Measurements from ENCODE around the gene TAS2R60. TPM values are rescaled to one million over a fixed set of nuclear protein-coding genes. Genes with fewer than 3 reads are reported as not detected.
"Not testable (repeated sequence)": the region's sequence is repeated elsewhere in the genome, so short reads cannot be mapped to it uniquely, and the experiment has no call there.

Gene TAS2R60
- total RNA-seq, 1 donor from 2014 or later: not detected

DNA sequence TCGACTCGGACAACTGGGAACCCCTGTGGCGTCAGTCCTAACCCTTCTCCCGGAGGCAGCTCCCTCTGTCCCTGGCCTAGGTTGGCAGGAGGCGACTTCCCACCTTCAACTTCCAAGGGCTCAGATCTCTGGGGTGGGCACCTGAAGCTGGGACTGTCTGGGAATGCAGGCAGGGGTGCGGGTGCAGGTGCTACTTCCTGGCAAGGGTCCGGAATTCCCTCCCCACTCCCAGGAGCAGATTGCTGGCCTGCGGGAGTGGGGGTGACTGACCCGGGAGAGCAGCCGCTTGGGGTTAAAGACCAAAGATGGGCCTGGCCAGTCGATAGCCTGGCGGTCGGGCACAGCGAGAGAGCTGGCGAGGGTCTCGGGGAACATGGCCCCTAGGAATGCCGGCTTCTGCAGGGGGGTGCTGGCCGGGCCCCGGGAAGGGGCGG lies 35.0 kb upstream of the TAS2R60 start:
- H3K4me1 Mint-ChIP-seq (ENCODE audit: low read depth): peaks cover 11% of the 10 kb centered on the region
- no peak for DNase-seq (ENCODE audit: low spot score)
- no peaks in the 10 kb centered on the region for H3K36me3 Mint-ChIP-seq (ENCODE audit: low read depth)
- H3K27me3 Mint-ChIP-seq (ENCODE audit: low read depth): peaks cover 27% of the 10 kb centered on the region
- no peak overlapping the region for H3K27ac Mint-ChIP-seq (ENCODE audit: unreplicated experiment)
- H3K9me3 Mint-ChIP-seq (ENCODE audit: low read depth): no peaks in the 10 kb centered on the region
- TF ChIP-seq CTCF (IDR thresholded peaks at IDR 0.05): no peak
- no peak overlapping the region for H3K4me3 Mint-ChIP-seq (ENCODE audit: unreplicated experiment)

- no peak for DNase-seq (ENCODE audit: low spot score)
- H3K4me3 Mint-ChIP-seq (ENCODE audit: unreplicated experiment): no peak within 1 kb of the TSS
- peaks cover 27% of the 10 kb centered on the region for H3K27me3 Mint-ChIP-seq (ENCODE audit: low read depth)
- peaks cover 11% of the 10 kb centered on the region for H3K4me1 Mint-ChIP-seq (ENCODE audit: low read depth)
- peak; percentile 68 for TF ChIP-seq CTCF (IDR thresholded peaks at IDR 0.05)
- no peaks in the 10 kb centered on the region for H3K36me3 Mint-ChIP-seq (ENCODE audit: low read depth)
- no peaks in the 10 kb centered on the region for H3K9me3 Mint-ChIP-seq (ENCODE audit: low read depth)
- H3K27ac Mint-ChIP-seq (ENCODE audit: unreplicated experiment): no peak within 1 kb of the TSS
Observed at GRCh38 chr7:143408686-143409561, 34.3 kb upstream of the TAS2R60 start, which contains the start of gene EPHA1. TSS of gene EPHA1 (minus strand) at chr7:143408856. CDS start at chr7:143408805, 51 bp downstream.

GRCh38 chr7:143410521-143411004 lies 32.7 kb upstream of the TAS2R60 start:
- no peak overlapping the region for H3K27ac Mint-ChIP-seq (ENCODE audit: unreplicated experiment)
- TF ChIP-seq CTCF (IDR thresholded peaks at IDR 0.05): no peak
- H3K4me1 Mint-ChIP-seq (ENCODE audit: low read depth): peaks cover 11% of the 10 kb centered on the region
- H3K36me3 Mint-ChIP-seq (ENCODE audit: low read depth): no peaks in the 10 kb centered on the region
- no peak overlapping the region for H3K4me3 Mint-ChIP-seq (ENCODE audit: unreplicated experiment)
- H3K27me3 Mint-ChIP-seq (ENCODE audit: low read depth): peaks cover 27% of the 10 kb centered on the region
- DNase-seq (ENCODE audit: low spot score): no peak
- no peaks in the 10 kb centered on the region for H3K9me3 Mint-ChIP-seq (ENCODE audit: low read depth)

- peaks cover 26% of the 10 kb centered on the region for H3K27me3 Mint-ChIP-seq (ENCODE audit: low read depth)
- H3K9me3 Mint-ChIP-seq (ENCODE audit: low read depth): no peaks in the 10 kb centered on the region
- no peak overlapping the region for H3K4me3 Mint-ChIP-seq (ENCODE audit: unreplicated experiment)
- no peaks in the 10 kb centered on the region for H3K36me3 Mint-ChIP-seq (ENCODE audit: low read depth)
- no peak for DNase-seq (ENCODE audit: low spot score)
- TF ChIP-seq CTCF (IDR thresholded peaks at IDR 0.05): no peak
- H3K4me1 Mint-ChIP-seq (ENCODE audit: low read depth): peaks cover 11% of the 10 kb centered on the region
- H3K27ac Mint-ChIP-seq (ENCODE audit: unreplicated experiment): no peak overlapping the region
Observed at GRCh38 chr7:143411976-143412708, 31.1 kb upstream of the TAS2R60 start.

DNA sequence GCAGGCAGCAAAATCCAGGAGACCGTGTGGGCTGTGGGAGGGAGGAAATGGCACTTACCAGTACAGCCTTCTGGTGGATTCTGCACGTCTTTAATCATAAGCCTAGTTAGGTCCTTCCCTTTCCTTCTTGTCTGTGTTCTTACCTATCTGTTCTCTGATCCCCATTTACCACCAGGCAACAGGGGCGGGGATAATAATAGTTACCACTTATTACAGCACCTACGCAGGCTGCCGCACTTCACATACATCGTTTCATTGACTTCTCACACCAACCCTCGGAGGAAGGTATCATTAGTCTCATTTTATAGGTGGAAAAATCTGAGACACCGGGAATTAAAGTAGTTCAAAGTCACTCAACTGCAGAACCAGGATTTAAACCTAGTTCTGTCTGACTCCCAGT lies 30.1 kb upstream of the TAS2R60 start:
- no peaks in the 10 kb centered on the region for H3K36me3 Mint-ChIP-seq (ENCODE audit: low read depth)
- no peak for TF ChIP-seq CTCF (IDR thresholded peaks at IDR 0.05)
- peaks cover 18% of the 10 kb centered on the region for H3K27me3 Mint-ChIP-seq (ENCODE audit: low read depth)
- no peaks in the 10 kb centered on the region for H3K9me3 Mint-ChIP-seq (ENCODE audit: low read depth)
- H3K4me3 Mint-ChIP-seq (ENCODE audit: unreplicated experiment): no peak overlapping the region
- H3K27ac Mint-ChIP-seq (ENCODE audit: unreplicated experiment): no peak overlapping the region
- no peak for DNase-seq (ENCODE audit: low spot score)
- H3K4me1 Mint-ChIP-seq (ENCODE audit: low read depth): peaks cover 6% of the 10 kb centered on the region

DNA sequence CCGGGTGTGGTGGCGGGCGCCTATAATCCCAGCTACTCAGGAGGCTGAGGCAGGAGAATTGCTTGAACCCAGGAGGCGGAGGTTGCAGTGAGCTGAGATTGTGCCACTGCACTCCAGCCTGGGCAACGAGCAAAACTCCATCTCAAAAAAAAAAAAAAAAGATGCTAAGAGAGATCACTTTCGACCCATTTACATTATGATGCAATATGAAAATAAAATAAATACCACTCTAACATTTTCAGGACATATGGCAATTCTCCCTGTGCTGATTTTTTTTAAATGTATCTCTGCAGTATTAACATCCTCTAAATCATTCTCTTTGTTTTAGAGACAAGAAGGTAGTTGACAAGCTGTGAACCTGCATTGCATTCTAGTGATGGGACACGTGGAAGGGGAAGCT lies 28.0 kb upstream of the TAS2R60 start:
- H3K27me3 Mint-ChIP-seq (ENCODE audit: low read depth): peaks cover 19% of the 10 kb centered on the region
- not testable (repeated sequence) for H3K4me1 Mint-ChIP-seq (ENCODE audit: low read depth); H3K36me3 Mint-ChIP-seq (ENCODE audit: low read depth); H3K4me3 Mint-ChIP-seq (ENCODE audit: unreplicated experiment); H3K27ac Mint-ChIP-seq (ENCODE audit: unreplicated experiment); H3K9me3 Mint-ChIP-seq (ENCODE audit: low read depth); DNase-seq (ENCODE audit: low spot score)

Measured in chondrocyte (in vitro differentiated cells).